ENCODE data around the gene CEBPA.

The CEBPA gene

GRCh38 chr19:33282036-33282671 lies 20.2 kb downstream of the CEBPA start:
- no peaks in the 10 kb centered on the region for H3K9me3 Mint-ChIP-seq
- intact Hi-C loops (cut with micrococcal nuclease) = no loop called here
- peak overlapping the region; percentile 80 for H3K27ac Mint-ChIP-seq
- H3K27me3 Mint-ChIP-seq = no peaks in the 10 kb centered on the region
- H3K4me3 Mint-ChIP-seq = no peak overlapping the region
- no peaks in the 10 kb centered on the region for H3K36me3 Mint-ChIP-seq (ENCODE audit: low read depth)
- H3K4me1 Mint-ChIP-seq (ENCODE audit: low read depth) = peaks cover 91% of the 10 kb centered on the region

- Mint-ChIP-seq H3K27ac (peak overlapping the region; percentile 80), H3K9me3 (no peaks in the 10 kb centered on the region), H3K27me3 (no peaks in the 10 kb centered on the region), H3K36me3 (ENCODE audit: low read depth) (no peaks in the 10 kb centered on the region), H3K4me3 (peak overlapping the region; percentile 47), H3K4me1 (ENCODE audit: low read depth) (peaks cover 91% of the 10 kb centered on the region)
- intact Hi-C loops (cut with micrococcal nuclease) = loop anchor here (2.0 kb wide), 1 partner anchor 15 kb away; no protein-coding TSS in a partner anchor
Measured at GRCh38 chr19:33281296-33281926, 20.9 kb downstream of the CEBPA start.

- H3K4me1 Mint-ChIP-seq (ENCODE audit: low read depth) = peaks cover 90% of the 10 kb centered on the region
- intact Hi-C loops (cut with micrococcal nuclease) = loop anchor here (2.0 kb wide), 1 partner anchor 14 kb away; no protein-coding TSS in a partner anchor
Measured at GRCh38 chr19:33280351-33280921, 21.9 kb downstream of the CEBPA start.

GRCh38 chr19:33279430-33280350 lies 22.6 kb downstream of the CEBPA start:
- Mint-ChIP-seq H3K4me1 (ENCODE audit: low read depth) (peaks cover 90% of the 10 kb centered on the region), H3K36me3 (ENCODE audit: low read depth) (no peaks in the 10 kb centered on the region), H3K27ac (peak overlapping the region; percentile 80), H3K9me3 (no peaks in the 10 kb centered on the region), H3K27me3 (no peaks in the 10 kb centered on the region), H3K4me3 (no peak overlapping the region)
- intact Hi-C loops (cut with micrococcal nuclease) = loop anchor here (2.0 kb wide), 1 partner anchor 13 kb away; no protein-coding TSS in a partner anchor

More at GRCh38 chr19:33280351-33280921, 21.9 kb downstream of the CEBPA start:
- Mint-ChIP-seq H3K9me3 (no peaks in the 10 kb centered on the region), H3K27ac (peak overlapping the region; percentile 80), H3K27me3 (no peaks in the 10 kb centered on the region), H3K4me3 (peak overlapping the region; percentile 17), H3K36me3 (ENCODE audit: low read depth) (no peaks in the 10 kb centered on the region)

GRCh38 chr19:33278403-33279269 lies 23.7 kb downstream of the CEBPA start:
- Mint-ChIP-seq H3K4me3 (no peak overlapping the region), H3K27ac (peak overlapping the region; percentile 80), H3K36me3 (ENCODE audit: low read depth) (no peaks in the 10 kb centered on the region), H3K4me1 (ENCODE audit: low read depth) (peaks cover 90% of the 10 kb centered on the region), H3K9me3 (no peaks in the 10 kb centered on the region), H3K27me3 (no peaks in the 10 kb centered on the region)
- intact Hi-C loops (cut with micrococcal nuclease) = no loop called here

GRCh38 chr19:33278023-33278402 lies 24.3 kb downstream of the CEBPA start:
- Mint-ChIP-seq H3K27me3 (no peaks in the 10 kb centered on the region), H3K36me3 (ENCODE audit: low read depth) (no peaks in the 10 kb centered on the region), H3K9me3 (no peaks in the 10 kb centered on the region), H3K4me1 (ENCODE audit: low read depth) (peaks cover 92% of the 10 kb centered on the region), H3K27ac (peak overlapping the region; percentile 80), H3K4me3 (no peak overlapping the region)
- intact Hi-C loops (cut with micrococcal nuclease) = no loop called here

- Mint-ChIP-seq H3K27ac (peak overlapping the region; percentile 80), H3K4me1 (ENCODE audit: low read depth) (peaks cover 95% of the 10 kb centered on the region), H3K36me3 (ENCODE audit: low read depth) (no peaks in the 10 kb centered on the region), H3K4me3 (no peak overlapping the region), H3K27me3 (no peaks in the 10 kb centered on the region), H3K9me3 (no peaks in the 10 kb centered on the region)
- intact Hi-C loops (cut with micrococcal nuclease) = no loop called here
Measured at GRCh38 chr19:33277434-33277833, 24.9 kb downstream of the CEBPA start.

- H3K36me3 Mint-ChIP-seq (ENCODE audit: low read depth) = no peaks in the 10 kb centered on the region
- no peaks in the 10 kb centered on the region for H3K9me3 Mint-ChIP-seq
- H3K27me3 Mint-ChIP-seq = no peaks in the 10 kb centered on the region
- no peak overlapping the region for H3K4me3 Mint-ChIP-seq
- H3K27ac Mint-ChIP-seq = peak overlapping the region; percentile 89
- intact Hi-C loops (cut with micrococcal nuclease) = no loop called here
- H3K4me1 Mint-ChIP-seq (ENCODE audit: low read depth) = peaks cover 95% of the 10 kb centered on the region
Measured at GRCh38 chr19:33275933-33276619, 26.3 kb downstream of the CEBPA start.

GRCh38 chr19:33275559-33275932 lies 26.8 kb downstream of the CEBPA start:
- H3K36me3 Mint-ChIP-seq (ENCODE audit: low read depth) = no peaks in the 10 kb centered on the region
- H3K4me3 Mint-ChIP-seq = no peak overlapping the region
- intact Hi-C loops (cut with micrococcal nuclease) = no loop called here
- H3K27ac Mint-ChIP-seq = peak overlapping the region; percentile 89
- no peaks in the 10 kb centered on the region for H3K27me3 Mint-ChIP-seq
- H3K4me1 Mint-ChIP-seq (ENCODE audit: low read depth) = peaks cover 95% of the 10 kb centered on the region
- H3K9me3 Mint-ChIP-seq = no peaks in the 10 kb centered on the region

- H3K27ac Mint-ChIP-seq = peak overlapping the region; percentile 89
- H3K27me3 Mint-ChIP-seq = no peaks in the 10 kb centered on the region
- no peak overlapping the region for H3K4me3 Mint-ChIP-seq
- H3K36me3 Mint-ChIP-seq (ENCODE audit: low read depth) = no peaks in the 10 kb centered on the region
- no peaks in the 10 kb centered on the region for H3K9me3 Mint-ChIP-seq
- intact Hi-C loops (cut with micrococcal nuclease) = no loop called here
- peaks cover 91% of the 10 kb centered on the region for H3K4me1 Mint-ChIP-seq (ENCODE audit: low read depth)
Measured at GRCh38 chr19:33274663-33275558, 27.4 kb downstream of the CEBPA start.

GRCh38 chr19:33273881-33274662 lies 28.3 kb downstream of the CEBPA start:
- intact Hi-C loops (cut with micrococcal nuclease) = no loop called here
- peak overlapping the region; percentile 89 for H3K27ac Mint-ChIP-seq
- peaks cover 89% of the 10 kb centered on the region for H3K4me1 Mint-ChIP-seq (ENCODE audit: low read depth)
- no peaks in the 10 kb centered on the region for H3K27me3 Mint-ChIP-seq
- no peaks in the 10 kb centered on the region for H3K36me3 Mint-ChIP-seq (ENCODE audit: low read depth)
- peak overlapping the region; percentile 56 for H3K4me3 Mint-ChIP-seq
- no peaks in the 10 kb centered on the region for H3K9me3 Mint-ChIP-seq

All from dendritic cell treated with granulocyte-macrophage colony-stimulating factor and Interleukin-4, amounts not matched to agents 40 ng/mL and 50 ng/mL, for 4 days (primary cell).